ENCODE data around the gene SLC9A9.

The SLC9A9 gene

GRCh38 chr3:143648218-143648617 is 200.1 kb downstream of the SLC9A9 start:
- no peak for DNase-seq (ENCODE audit: low read depth)

DNA sequence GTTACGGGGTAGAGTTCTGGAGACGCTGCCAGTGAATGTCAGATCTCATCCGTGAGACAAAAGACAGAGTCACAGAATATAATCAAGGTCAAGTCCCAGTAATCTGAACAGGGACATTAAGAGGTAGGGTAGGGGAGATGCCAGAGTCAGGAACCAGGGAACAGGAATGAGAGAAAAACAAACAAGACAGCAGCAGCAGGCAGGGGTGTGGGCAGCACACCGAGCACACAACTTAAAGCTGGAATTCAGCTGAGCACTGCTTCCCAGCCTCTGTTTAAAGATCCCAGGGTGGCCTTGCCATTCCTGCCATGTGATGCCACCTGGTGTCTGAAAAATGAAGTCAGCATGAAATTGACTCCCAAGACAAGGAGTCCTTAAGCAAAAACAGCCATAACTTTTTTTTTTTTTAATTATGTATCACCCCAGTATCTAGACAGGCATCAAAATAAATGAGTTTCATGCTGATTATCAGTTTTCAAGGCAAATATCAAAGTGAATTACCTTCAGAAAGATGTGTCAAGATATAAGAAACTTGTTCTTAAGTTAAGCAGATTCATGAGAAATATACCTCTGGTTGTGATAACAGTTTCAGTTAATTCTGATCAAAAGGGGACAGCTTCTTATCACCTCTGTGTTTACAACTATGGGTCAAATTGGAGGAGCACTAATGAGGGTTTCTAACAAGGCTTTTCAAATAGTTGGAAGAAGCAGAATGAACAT is 203.7 kb downstream of the SLC9A9 start:
- DNase-seq (ENCODE audit: low read depth) = no peak

GRCh38 chr3:143643905-143644304 is 204.4 kb downstream of the SLC9A9 start:
- no peak for DNase-seq (ENCODE audit: low read depth)

DNA sequence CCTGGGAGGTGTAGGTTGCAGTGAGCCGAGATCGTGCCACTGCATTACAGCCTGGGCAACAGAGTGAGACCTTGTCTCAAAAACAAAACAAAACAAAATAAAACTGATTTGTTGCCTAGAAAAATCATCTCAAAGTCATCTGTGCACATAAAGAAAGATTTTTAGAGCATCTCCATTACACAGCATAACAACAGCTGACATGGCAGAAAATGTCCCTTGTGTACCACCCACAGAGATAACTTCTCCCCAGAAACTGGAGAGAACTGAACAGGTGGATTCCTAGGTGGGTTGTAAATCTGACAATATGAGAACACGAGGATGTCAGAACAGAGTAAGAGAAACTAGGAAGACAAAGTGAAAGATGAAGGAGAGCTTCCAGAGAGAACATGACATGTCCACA is 207.5 kb downstream of the SLC9A9 start:
- DNase-seq (ENCODE audit: low read depth) = no peak

GRCh38 chr3:143637133-143637532 is 211.1 kb downstream of the SLC9A9 start:
- DNase-seq (ENCODE audit: low read depth) = no peak

DNA sequence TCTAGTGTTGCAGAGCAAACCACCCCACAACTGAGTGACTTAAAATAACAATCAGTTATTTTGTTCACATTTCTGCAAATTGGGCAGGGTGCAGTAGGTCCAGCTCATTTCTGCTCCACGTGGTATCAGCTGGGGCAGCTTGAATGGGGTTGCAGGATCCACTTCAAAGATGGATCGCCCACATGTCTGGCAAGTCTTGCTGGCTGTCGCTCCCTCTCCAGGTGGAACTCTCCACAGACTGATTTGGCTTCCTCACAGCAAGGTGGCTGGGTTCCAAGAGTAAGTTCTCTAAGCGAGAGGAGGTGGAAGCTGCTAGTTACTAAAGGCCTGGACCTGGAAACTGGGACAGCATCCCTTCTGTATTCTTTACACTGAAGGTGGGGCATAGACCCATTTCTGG is 213.3 kb downstream of the SLC9A9 start:
- no peak for DNase-seq (ENCODE audit: low read depth)

GRCh38 chr3:143634427-143634826 is 213.8 kb downstream of the SLC9A9 start:
- DNase-seq (ENCODE audit: low read depth) = no peak

DNA sequence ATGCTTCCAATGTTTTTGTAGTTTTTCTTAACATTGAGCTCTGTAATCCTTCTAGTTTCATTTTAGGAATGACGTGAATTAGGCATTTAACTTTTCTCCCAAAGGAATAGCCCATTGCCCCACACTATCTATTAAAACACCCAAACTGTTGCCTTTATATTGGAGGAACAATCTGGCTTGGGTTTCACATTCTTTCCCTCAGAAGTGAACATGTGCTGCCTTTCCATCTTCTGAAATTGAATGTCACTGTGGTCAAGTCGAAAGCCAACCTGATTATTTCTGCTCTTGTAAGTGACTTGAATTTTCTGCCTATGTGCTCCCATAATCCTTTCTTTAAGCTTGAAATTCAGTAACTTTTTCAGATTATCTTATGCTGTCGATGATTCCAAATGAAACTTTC is 214.5 kb downstream of the SLC9A9 start:
- DNase-seq (ENCODE audit: low read depth) = no peak

- DNase-seq (ENCODE audit: low read depth) = no peak
These were observed 218.5 kb downstream of the SLC9A9 start for GRCh38 chr3:143629726-143630125.

- no peak for DNase-seq (ENCODE audit: low read depth)
These were observed 219.3 kb downstream of the SLC9A9 start for GRCh38 chr3:143628971-143629370.

GRCh38 chr3:143627336-143627735 is 220.9 kb downstream of the SLC9A9 start:
- no peak for DNase-seq (ENCODE audit: low read depth)

DNA sequence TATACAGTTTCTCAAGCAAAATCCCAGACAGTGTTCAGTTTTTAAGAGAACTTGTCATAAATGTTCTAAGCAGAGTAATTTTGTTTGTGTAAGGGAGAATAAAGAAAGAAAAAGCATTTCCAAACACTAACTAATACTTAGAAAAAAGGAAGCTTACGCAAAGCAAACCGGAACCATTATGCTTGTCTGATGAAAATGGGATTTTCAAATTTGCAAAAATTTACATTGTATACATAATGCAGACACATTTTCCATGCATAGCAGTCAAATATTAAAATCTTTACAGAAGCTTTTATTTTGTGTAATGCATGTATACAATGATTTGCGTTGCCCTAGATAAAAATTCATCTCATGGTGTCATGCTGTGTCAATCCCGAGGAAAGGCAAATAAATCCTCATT is 229.0 kb downstream of the SLC9A9 start:
- no peak for DNase-seq (ENCODE audit: low read depth)

- no peak for DNase-seq (ENCODE audit: low read depth)
These were observed 231.2 kb downstream of the SLC9A9 start for GRCh38 chr3:143617050-143617449.

DNA sequence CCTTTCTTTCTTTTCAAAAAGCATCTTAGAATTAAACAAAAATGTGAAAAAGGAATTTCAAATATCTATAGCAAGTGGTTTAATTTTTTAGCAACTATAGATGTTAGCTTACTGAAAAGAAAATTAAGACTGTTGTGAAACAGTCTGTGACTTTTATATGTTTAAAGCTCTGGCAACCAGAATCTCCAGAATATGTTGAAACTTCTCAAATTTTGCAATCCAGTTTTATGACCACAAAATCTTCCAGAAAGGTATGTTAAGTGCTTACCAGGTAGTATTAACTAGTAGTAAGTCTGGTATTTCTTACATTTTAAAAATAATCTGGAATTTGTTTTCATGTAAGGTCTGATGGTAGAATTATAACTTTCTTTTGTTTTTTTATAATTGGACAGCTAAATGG is 235.0 kb downstream of the SLC9A9 start:
- DNase-seq (ENCODE audit: low read depth) = no peak

GRCh38 chr3:143612541-143612940 is 235.7 kb downstream of the SLC9A9 start:
- DNase-seq (ENCODE audit: low read depth) = no peak

GRCh38 chr3:143608966-143609365 is 239.3 kb downstream of the SLC9A9 start:
- no peak for DNase-seq (ENCODE audit: low read depth)

- DNase-seq (ENCODE audit: low read depth) = no peak
These were observed 242.9 kb downstream of the SLC9A9 start for GRCh38 chr3:143605233-143605950.

DNA sequence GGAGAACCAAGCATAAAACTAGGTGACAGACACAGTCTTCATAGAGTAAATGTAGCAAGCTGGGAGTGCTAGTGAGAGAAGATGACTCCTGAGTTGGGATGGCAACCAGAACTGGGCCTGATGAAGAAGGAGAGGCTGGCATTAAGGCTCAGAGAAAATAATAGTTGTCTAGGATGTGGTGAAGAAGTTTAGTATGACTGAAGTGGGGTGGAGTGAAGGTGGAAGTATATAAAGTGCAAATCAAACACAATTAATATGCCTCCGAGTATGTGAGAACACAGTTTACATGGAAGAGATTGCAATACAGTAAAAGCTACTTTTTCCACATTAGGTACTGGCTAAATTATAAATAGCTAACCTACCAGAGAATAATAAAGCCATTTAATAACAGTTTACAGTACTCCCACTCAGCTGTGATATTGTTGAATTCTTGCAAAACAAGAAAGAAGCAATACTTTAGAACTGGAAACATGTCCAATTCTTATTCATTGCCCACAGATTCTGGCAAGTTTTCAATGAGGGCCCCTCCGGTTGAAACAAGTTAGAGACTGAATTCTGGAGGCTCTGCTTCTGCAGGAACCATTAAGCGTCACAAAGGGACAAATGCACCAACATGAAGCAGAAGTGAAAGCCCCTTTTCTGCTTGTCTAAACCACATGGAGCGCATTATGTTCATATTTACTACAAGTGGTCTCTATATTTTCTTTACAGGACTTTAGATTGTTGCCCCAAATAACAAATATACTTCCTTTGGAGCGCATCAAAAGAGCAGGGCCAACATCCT is 243.7 kb downstream of the SLC9A9 start:
- no peak for DNase-seq (ENCODE audit: low read depth)

GRCh38 chr3:143603774-143604173 is 244.5 kb downstream of the SLC9A9 start:
- DNase-seq (ENCODE audit: low read depth) = no peak

GRCh38 chr3:143601723-143602484 is 246.4 kb downstream of the SLC9A9 start:
- no peak for DNase-seq (ENCODE audit: low read depth)

DNA sequence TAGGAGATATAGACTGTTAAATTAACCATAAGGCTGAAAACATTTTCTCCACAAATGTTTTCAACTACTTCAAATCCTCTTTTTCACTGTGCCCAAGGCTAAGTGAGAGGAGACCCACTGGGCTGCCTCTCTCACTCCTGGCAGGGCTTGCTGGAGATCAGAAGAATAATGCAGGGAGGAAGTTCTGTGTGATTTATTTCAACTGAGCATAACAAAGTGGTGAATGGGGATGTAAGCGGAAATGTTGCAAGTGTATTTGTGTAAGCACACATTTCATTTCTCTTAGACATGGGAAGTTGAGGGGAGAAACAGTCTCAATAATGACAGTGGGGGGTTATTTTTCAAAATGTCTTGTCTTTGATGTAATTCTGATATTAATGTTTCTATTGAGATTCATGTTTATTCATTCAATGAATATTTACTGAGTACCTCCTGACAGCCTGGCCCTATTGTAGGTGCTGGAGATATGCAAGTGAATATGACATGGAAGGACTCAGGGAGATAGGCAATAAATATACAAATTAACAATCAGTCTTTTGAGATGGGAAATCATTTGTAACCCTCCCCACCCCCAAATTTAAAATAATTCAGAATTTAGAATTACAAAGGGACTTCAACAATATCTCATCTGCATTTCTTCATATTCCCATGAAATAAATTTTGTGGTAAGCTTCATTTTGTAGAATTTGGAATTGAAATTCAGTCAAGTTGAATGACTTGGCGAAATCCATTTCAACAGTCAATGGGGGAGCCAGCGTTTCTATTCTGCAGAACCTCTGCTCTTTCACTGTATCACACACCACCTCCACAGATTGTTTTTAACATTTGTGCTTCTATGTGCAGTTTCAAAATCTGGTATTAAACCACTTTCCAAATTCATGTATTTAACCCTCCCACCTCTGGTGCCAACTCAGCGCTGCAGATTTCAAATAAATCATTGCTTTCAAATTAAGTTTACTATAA is 247.2 kb downstream of the SLC9A9 start:
- no peak for DNase-seq (ENCODE audit: low read depth)

All from T follicular helper cell (primary cell).